K562 (cell line): Measurements from ENCODE around the gene ADAMTS10. TPM values are rescaled to one million over a fixed set of nuclear protein-coding genes. Genes with fewer than 3 reads are reported as not detected.
A peak's percentile ranks its signal among the peaks of the same experiment; 100 is the strongest.

ENCODE experiments used
- ATAC-seq: fragments of 200-7000 bp; cut with Tn5 transposase; 3 replicates; pipeline ENCODE4 v1.9.1; 2020; ENCODE audit warnings: moderate library complexity
- BruUV-seq: library from RNA; stranded (reverse); fragments of 400-500 nt; replicated peaks from 2 replicates; lab custom pipeline; 2021; lab: Mats Ljungman, UMichigan
- CTCF ChIA-PET: fragments of 300-600 bp; formaldehyde crosslinking; extraction: SDS; loops from one replicate; lab custom pipeline; 2021; ENCODE audit warnings: low intra/inter-chr PET ratio; lab: Yijun Ruan, JAX
- POLR2A ChIA-PET: fragments of 300-600, 350-650 bp; sonication (Branson Sonifier 250); formaldehyde crosslinking; extraction: SDS; loops from one replicate; lab custom pipeline; 2021; ENCODE audit warnings: antibody characterized with exemption, inconsistent platforms; lab: Yijun Ruan, JAX
- DNase-seq, 4 experiments: peaks; one replicate each; pipeline versions ENCODE4 v3.0.0 to v3.0.0-alpha.2; 2011 to 2018; ENCODE audit warnings: low spot score in 3 of 4, mixed read lengths in 3 of 4; ENCODE audit errors: extremely low read depth in 1 of 4
- FAIRE-seq: peaks from 2 replicates; lab custom pipeline; 2011; peaks lifted over from hg19 to GRCh38; lab: Jason Lieb, UNC
- H2AFZ ChIP-seq: 2 replicates; pipeline ENCODE4 v1.6.0; 2011; ENCODE audit warnings: low read depth, low read length, control low read depth, inconsistent platforms
- H3K27ac ChIP-seq: fragments of 200-600 bp; 3 replicates; pipeline ENCODE4 v1.8.0; 2011; ENCODE audit warnings: low read depth, mild to moderate bottlenecking, control low read depth, inconsistent platforms, low read length, moderate library complexity, mixed read lengths; ENCODE audit errors: extremely low read depth
- H3K27me3 ChIP-seq, 2 experiments: fragments of 300-600 bp in 1 of 2; 2 replicates in 1 of 2; 3 replicates in 1 of 2; pipeline versions ENCODE4 v1.6.0 to v1.8.0; 2011; ENCODE audit warnings: inconsistent platforms in 2 of 2, low read length in 2 of 2, mild to moderate bottlenecking in 1 of 2, mixed read lengths in 1 of 2, moderate library complexity in 1 of 2; ENCODE audit not compliant: control insufficient read depth in 2 of 2, insufficient read depth in 2 of 2
- H3K36me3 ChIP-seq: fragments of 300-600 bp; 3 replicates; pipeline ENCODE4 v1.8.0; 2011; ENCODE audit warnings: mild to moderate bottlenecking, low read length, inconsistent platforms; ENCODE audit not compliant: control insufficient read depth, insufficient read depth
- H3K4me1 ChIP-seq, 2 experiments: fragments of 200-600 bp in 1 of 2; replicated peaks in 1 of 2; 2 replicates in 1 of 2; 3 replicates in 1 of 2; pipeline versions ENCODE4 v1.5.1 to v1.8.0; 2011; ENCODE audit warnings: inconsistent platforms in 2 of 2, low read length in 2 of 2, mild to moderate bottlenecking in 1 of 2, mixed read lengths in 1 of 2, moderate library complexity in 1 of 2; ENCODE audit not compliant: control insufficient read depth in 2 of 2, insufficient read depth in 2 of 2
- H3K4me2 ChIP-seq: 2 replicates; pipeline ENCODE4 v1.6.1; 2011; ENCODE audit warnings: low read length, control low read depth, inconsistent platforms, mixed read lengths; ENCODE audit not compliant: insufficient read depth
- H3K4me3 ChIP-seq: fragments of 200-600 bp; sonication (generic), shearing (Covaris generic); 2 replicates; pipeline ENCODE4 v1.5.1; 2016; ENCODE audit warnings: control low read depth, inconsistent platforms
- H3K79me2 ChIP-seq: fragments of 200-600 bp; 3 replicates; pipeline ENCODE4 v1.8.0; 2011; ENCODE audit warnings: low read length, inconsistent platforms; ENCODE audit not compliant: control insufficient read depth, insufficient read depth
- H3K9ac ChIP-seq, 2 experiments: 2 replicates each; pipeline versions ENCODE4 v1.6.0 to v1.6.1; 2011; ENCODE audit warnings: low read depth in 2 of 2, low read length in 2 of 2, control low read depth in 1 of 2, inconsistent platforms in 1 of 2, mild to moderate bottlenecking in 1 of 2, mixed read lengths in 1 of 2; ENCODE audit not compliant: insufficient read depth in 1 of 2
- H3K9me1 ChIP-seq: one replicate; pipeline ENCODE4 v1.6.0; 2011; ENCODE audit warnings: inconsistent platforms, mild to moderate bottlenecking, low read length, moderate library complexity; ENCODE audit not compliant: control insufficient read depth, insufficient read depth
- H3K9me3 ChIP-seq: replicated peaks from 2 replicates; pipeline ENCODE4 v1.5.1; 2011; ENCODE audit warnings: low read depth, low read length, inconsistent platforms; ENCODE audit not compliant: control insufficient read depth, insufficient read depth
- H4K20me1 ChIP-seq: replicated peaks from 2 replicates; pipeline ENCODE4 v1.6.1; 2011; ENCODE audit warnings: low read length, inconsistent platforms, mixed read lengths; ENCODE audit not compliant: control insufficient read depth, insufficient read depth
- CTCF ChIP-seq, 3 experiments: IDR thresholded peaks in 2 of 3; conservative IDR thresholded peaks in 1 of 3; 2 replicates each; pipeline ENCODE4 v1.5.1; 2011 to 2012; ENCODE audit warnings: low read length in 3 of 3, mild to moderate bottlenecking in 3 of 3, control low read depth in 2 of 3, improper control_type of control experiment in 1 of 3, inconsistent platforms in 1 of 3, low read depth in 1 of 3, mixed read lengths in 1 of 3, moderate library complexity in 1 of 3; ENCODE audit not compliant: insufficient read depth in 2 of 3
- ZNF311 ChIP-seq: fragments of 250-450 bp; sonication (Bioruptor Pico); IDR thresholded peaks from 2 replicates; pipeline ENCODE4 v1.4.0; 2020; ENCODE audit warnings: mild to moderate bottlenecking, moderate library complexity
- WGBS: fragments of 100-300 bp; shearing (Covaris generic); methylation state at CpG from one replicate; pipeline ENCODE4 v1.1.6; 2016; ENCODE audit warnings: low coverage, mixed read lengths; ENCODE audit not compliant: insufficient coverage; ENCODE audit errors: missing lambda C conversion rate; 5-methylcytosine and 5-hydroxymethylcytosine counted together
- in situ Hi-C: fragments of 300-500 bp; cut with MboI; formaldehyde crosslinking; loops from 4 replicates; pipeline ENCODE4 v1.15.0; 2018; ENCODE audit warnings: inconsistent platforms, mixed read lengths
- intact Hi-C: fragments of 100-400 bp; cut with micrococcal nuclease; formaldehyde crosslinking; loops from 2 replicates; pipeline ENCODE4 v1.14.2; 2022
- polyA plus RNA-seq, 8 experiments: library from polyadenylated mRNA; depleted of rRNA in 4 of 8; stranded (reverse) in 5 of 8; unstranded in 3 of 8; fragments of >200 nt; fragmentation: Nextera tagmentation in 2 of 8; fragmentation: Illumina TruSeq in 1 of 8; extraction: Ambion mirVana in 2 of 8; extraction: Trizol in 1 of 8; gene quantifications; 2 replicates each; pipeline versions ENCODE4 v1.2.1 to v1.2.3, GENCODE V29; 2011 to 2014; ENCODE audit warnings: inconsistent platforms in 1 of 8, missing spikeins in 1 of 8
- total RNA-seq, 7 experiments: library from RNA; depleted of rRNA in 6 of 7; stranded (reverse); fragments of >200 nt in 6 of 7; fragmentation: Illumina TruSeq in 2 of 7; extraction: Trizol in 2 of 7; gene quantifications; 2 replicates each; pipeline versions ENCODE4 v1.2.1 to v1.2.3, GENCODE V29; 2011 to 2021; ENCODE audit warnings: low replicate concordance in 1 of 7

Gene ADAMTS10
- total and polyA plus RNA-seq, 9 of the 15 experiments (the other 6 are each of a cell fraction or from before 2014, with no cell fraction given): 0.33 to 1.8 (median 0.57) TPM; not detected in 4

- TF ChIP-seq ZNF311 (CRISPR knock-in tag) (no peak), CTCF (IDR thresholded peaks at IDR 0.05 in 2 of 3, conservative IDR thresholded peaks at IDR 0.05 in 1 of 3; ENCODE audit: insufficient read depth in 2 of 3, low read depth in 1 of 3, low read length in 3 of 3) (peak in 1 of 3 experiments; percentile 10; a peak in 1 of 6 replicates)
- 54% methylated on average over 40 of the region's 71 CpGs for WGBS
Measured at GRCh38 chr19:8584965-8585893, 25.3 kb downstream of the ADAMTS10 start.

More at GRCh38 chr19:8584965-8585893, 25.3 kb downstream of the ADAMTS10 start:
- BruUV-seq: no TSS peak
- peaks cover 8% of the 10 kb centered on the region; the same call in 1 of the 2 replicates for H4K20me1 ChIP-seq
- no peak overlapping the region for H3K4me3 ChIP-seq
- H3K4me1 ChIP-seq: peaks cover 0 to 31% of the 10 kb centered on the region in 2 experiments; a peak in 2 of 5 replicates
- no peak overlapping the region for H3K9ac ChIP-seq
- H3K79me2 ChIP-seq: no peaks in the 10 kb centered on the region
- POLR2A ChIA-PET: no interaction called here
- ATAC-seq: no peak
- CTCF ChIA-PET: interaction anchor here (1.6 kb wide), 1 partner anchor 232 kb away, joined by 8 read pairs; no protein-coding TSS in a partner anchor
- H3K4me2 ChIP-seq: no peak overlapping the region
- DNase-seq: no peak
- H3K9me3 ChIP-seq: no peaks in the 10 kb centered on the region
- no peak for FAIRE-seq
- H3K9me1 ChIP-seq: no peaks in the 10 kb centered on the region
- in situ Hi-C loops (no loop called here), intact Hi-C loops (loop anchor here (5.0 kb wide), 1 partner anchor 58 kb away; no protein-coding TSS in a partner anchor)
- no peak overlapping the region for H3K27ac ChIP-seq
- H3K36me3 ChIP-seq: no peaks in the 10 kb centered on the region
- H3K27me3 ChIP-seq: peaks cover 9 to 28% of the 10 kb centered on the region in 2 experiments; a peak in 3 of 5 replicates
- no peak overlapping the region for H2AFZ ChIP-seq
